ENCODE results near the gene NALF2. TPM values are rescaled to one million over a fixed set of nuclear protein-coding genes. Genes with fewer than 3 reads are reported as not detected.

NALF2 gene
- total and polyA plus RNA-seq, 2 donors, result under 0.01 to 0.14 TPM

DNA sequence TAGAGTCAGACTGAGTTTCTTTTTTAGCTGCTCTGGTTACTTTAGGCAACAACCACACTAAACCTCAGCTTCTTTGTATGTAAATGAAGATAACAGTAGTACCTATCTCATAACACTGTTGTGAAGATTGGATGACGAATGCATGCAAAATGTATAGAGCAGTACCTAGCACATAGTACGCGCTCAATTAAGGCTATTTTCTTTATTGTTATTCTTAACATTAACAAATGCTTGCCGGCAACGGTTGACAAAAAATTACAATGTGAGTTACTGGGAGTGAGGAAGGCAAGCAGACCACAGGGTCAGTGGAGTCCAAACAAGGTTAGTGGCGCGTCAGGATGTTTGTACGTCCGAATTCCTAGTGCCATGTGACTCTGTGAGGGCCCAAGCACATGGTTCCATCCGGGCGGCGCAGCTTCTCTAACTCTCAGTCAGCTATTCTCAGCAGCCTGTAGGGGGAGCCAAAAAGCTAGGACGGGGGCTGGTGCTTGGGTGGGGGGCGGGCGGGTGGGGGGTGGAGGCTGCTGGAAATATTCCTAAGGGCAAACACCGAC lies 821 bp upstream of the NALF2 start:
- H3K27me3 ChIP-seq (ENCODE audit: control insufficient read depth in 2 of 2, insufficient read depth in 1 of 2, low read length in 1 of 2), result peaks cover 19 to 34% of the 10 kb centered on the region in 2 donors
- no peak overlapping the region for H3K27ac ChIP-seq (ENCODE audit: low read depth in 1 of 2, low read length in 1 of 2)
- H3K4me3 ChIP-seq (ENCODE audit: low read length in 2 of 2), result no peak overlapping the region
- H3K36me3 ChIP-seq (ENCODE audit: control insufficient read depth in 2 of 2, insufficient read depth in 2 of 2, low read length in 1 of 2), result no peaks in the 10 kb centered on the region
- WGBS, result 26% methylated on average over 16 of the region's 16 CpGs
- no peaks in the 10 kb centered on the region for H3K4me1 ChIP-seq (ENCODE audit: control insufficient read depth in 2 of 2, insufficient read depth in 2 of 2, low read length in 2 of 2)
- H3K9me3 ChIP-seq (ENCODE audit: control insufficient read depth in 2 of 2, insufficient read depth in 1 of 2, low read length in 1 of 2), result no peaks in the 10 kb centered on the region
- no peak for DNase-seq (ENCODE audit: low read depth in 6 of 9, low spot score in 9 of 9)

DNA sequence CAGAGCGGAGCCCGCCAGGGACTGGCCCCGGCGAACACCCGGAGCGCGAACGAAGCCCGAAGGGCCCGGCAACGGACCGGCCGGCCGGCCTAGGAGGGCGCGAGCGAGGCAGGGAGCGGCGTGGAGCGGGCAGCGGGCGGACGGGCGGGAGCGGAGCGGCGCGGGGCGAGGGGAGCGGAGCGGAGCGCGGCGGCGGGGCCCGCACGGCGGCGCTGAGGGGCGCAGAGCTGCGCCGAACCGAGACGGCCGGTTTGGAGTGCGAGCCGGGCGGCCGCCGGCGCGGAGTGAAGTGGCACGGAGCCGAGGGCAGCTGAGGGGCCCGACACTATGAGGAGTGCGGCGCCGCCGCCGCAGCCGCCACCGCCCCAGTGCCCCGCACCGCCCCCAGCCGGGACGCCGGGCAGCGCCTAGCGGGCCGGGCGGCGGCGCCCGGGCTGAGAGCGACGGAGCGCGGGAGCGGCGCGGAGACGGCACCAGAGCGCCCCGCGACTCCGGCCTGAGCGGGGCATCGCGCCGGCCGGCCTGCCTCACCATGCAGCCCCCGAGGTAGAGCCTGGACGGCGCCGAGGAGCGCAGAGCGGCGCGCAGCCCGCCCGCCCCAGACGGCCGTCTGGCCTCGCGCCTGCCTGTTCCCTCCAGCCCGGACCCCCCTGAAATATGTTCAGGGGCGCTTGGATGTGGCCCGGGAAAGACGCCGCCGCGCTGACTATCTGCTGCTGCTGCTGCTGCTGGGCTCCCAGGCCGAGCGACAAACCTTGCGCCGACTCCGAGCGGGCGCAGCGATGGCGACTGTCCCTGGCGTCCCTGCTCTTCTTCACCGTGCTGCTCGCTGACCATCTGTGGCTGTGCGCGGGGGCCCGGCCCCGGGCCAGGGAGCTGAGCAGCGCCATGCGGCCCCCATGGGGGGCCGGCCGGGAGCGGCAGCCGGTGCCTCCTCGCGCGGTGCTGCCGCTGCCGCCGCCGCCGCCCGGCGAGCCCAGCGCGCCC lies 793 bp downstream of the NALF2 start:
- Histone ChIP-seq H3K4me3 (ENCODE audit: low read length in 2 of 2) (peak overlapping the region in 1 of 2 donors; percentile 15), H3K4me1 (ENCODE audit: control insufficient read depth in 2 of 2, insufficient read depth in 2 of 2, low read length in 2 of 2) (no peaks in the 10 kb centered on the region), H3K36me3 (ENCODE audit: control insufficient read depth in 2 of 2, insufficient read depth in 2 of 2, low read length in 1 of 2) (no peaks in the 10 kb centered on the region), H3K27me3 (ENCODE audit: control insufficient read depth in 2 of 2, insufficient read depth in 1 of 2, low read length in 1 of 2) (peaks cover 19 to 38% of the 10 kb centered on the region in 2 donors), H3K27ac (ENCODE audit: low read depth in 1 of 2, low read length in 1 of 2) (no peak overlapping the region), H3K9me3 (ENCODE audit: control insufficient read depth in 2 of 2, insufficient read depth in 1 of 2, low read length in 1 of 2) (no peaks in the 10 kb centered on the region)
- no peak for DNase-seq (ENCODE audit: low read depth in 6 of 9, low spot score in 9 of 9)
- under 1% methylated on average over 140 of the region's 146 CpGs for WGBS

DNA sequence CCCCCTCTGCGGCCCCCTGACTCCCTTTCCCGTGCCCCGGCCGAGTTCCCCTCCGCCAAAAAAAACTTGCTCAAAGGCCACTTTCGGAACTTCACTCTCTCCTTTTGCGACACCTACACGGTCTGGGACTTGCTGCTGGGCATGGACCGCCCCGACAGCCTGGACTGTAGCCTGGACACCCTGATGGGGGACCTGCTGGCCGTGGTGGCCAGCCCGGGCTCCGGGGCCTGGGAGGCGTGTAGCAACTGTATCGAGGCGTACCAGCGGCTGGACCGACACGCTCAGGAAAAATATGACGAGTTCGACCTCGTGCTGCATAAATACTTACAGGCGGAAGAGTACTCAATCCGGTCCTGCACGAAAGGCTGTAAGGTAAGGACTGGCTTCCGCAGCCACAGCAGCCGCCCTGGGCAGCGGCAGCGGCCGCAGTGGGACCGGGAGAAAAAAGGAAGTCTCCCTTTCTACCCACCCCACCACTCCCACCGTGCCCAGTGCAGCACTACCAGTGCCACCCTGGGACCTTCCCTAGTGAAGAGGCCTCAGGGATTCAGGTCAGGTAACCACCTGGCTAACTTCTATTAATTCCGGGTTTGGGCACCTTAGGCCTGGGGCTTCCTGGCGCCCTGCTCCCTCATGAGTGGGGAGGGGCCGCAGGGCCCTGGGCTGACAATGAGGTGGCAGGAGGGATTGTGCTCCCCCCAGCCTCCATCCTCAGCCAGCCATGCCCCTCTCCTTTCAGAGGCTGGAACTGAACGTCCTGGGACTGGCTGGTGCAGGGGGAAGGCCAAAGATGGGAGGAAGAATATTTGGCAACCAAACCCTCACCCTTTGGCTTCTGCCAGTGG lies 1.9 kb downstream of the NALF2 start:
- no peak for DNase-seq (ENCODE audit: low read depth in 6 of 9, low spot score in 9 of 9)
- H3K9me3 ChIP-seq (ENCODE audit: control insufficient read depth in 2 of 2, insufficient read depth in 1 of 2, low read length in 1 of 2), result no peaks in the 10 kb centered on the region
- 6% methylated on average over 36 of the region's 36 CpGs for WGBS
- H3K27me3 ChIP-seq (ENCODE audit: control insufficient read depth in 2 of 2, insufficient read depth in 1 of 2, low read length in 1 of 2), result peaks cover 19 to 38% of the 10 kb centered on the region in 2 donors
- H3K36me3 ChIP-seq (ENCODE audit: control insufficient read depth in 2 of 2, insufficient read depth in 2 of 2, low read length in 1 of 2), result no peaks in the 10 kb centered on the region
- H3K27ac ChIP-seq (ENCODE audit: low read depth in 1 of 2, low read length in 1 of 2), result no peak overlapping the region
- H3K4me1 ChIP-seq (ENCODE audit: control insufficient read depth in 2 of 2, insufficient read depth in 2 of 2, low read length in 2 of 2), result no peaks in the 10 kb centered on the region
- H3K4me3 ChIP-seq (ENCODE audit: low read length in 2 of 2), result no peak overlapping the region

DNA sequence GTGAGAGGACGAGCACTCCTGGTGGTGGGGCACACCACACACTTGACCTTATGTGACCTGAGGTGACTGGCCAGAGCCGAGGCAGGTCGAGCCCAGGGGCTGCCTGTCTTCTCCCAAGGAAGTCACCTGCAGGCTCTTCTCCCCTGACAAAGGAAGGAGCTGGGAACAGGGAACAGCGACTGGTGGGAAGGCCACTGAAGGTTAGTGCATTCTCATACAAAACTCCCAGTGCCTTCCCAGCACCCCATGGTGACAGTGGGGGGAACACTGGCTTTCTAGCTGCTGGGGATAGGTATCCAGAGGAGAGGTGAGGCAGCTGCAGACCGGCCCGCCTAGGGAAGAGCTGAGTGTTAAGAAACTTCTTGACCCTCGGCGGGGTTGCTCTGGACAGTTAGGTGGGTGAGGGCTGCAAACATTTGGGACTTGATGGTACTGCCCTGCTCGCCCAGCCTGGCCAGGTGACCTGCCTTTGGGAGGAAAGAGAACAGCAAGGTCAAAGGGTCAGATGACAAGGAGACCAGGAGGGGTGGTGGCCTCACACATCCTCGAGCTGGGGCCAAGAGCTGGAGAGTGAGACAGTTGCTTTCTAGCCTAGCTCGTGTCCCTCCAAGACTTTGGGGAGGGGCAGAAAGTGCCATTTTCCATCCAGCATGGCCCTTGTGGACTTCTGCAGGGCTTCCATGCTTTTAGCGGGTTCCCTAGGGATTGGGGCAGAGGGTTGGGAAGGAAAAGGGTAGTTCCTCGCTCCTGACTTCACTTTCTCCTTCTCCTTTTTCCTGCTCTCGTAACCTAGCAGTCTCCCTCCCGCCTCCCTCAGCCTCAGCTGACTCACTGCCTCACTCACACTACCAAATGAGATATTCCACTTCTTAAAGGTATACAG lies 2.7 kb downstream of the NALF2 start:
- Histone ChIP-seq H3K36me3 (ENCODE audit: control insufficient read depth in 2 of 2, insufficient read depth in 2 of 2, low read length in 1 of 2) (no peaks in the 10 kb centered on the region), H3K4me1 (ENCODE audit: control insufficient read depth in 2 of 2, insufficient read depth in 2 of 2, low read length in 2 of 2) (no peaks in the 10 kb centered on the region), H3K27me3 (ENCODE audit: control insufficient read depth in 2 of 2, insufficient read depth in 1 of 2, low read length in 1 of 2) (peaks cover 19 to 38% of the 10 kb centered on the region in 2 donors), H3K27ac (ENCODE audit: low read depth in 1 of 2, low read length in 1 of 2) (no peak overlapping the region), H3K9me3 (ENCODE audit: control insufficient read depth in 2 of 2, insufficient read depth in 1 of 2, low read length in 1 of 2) (no peaks in the 10 kb centered on the region), H3K4me3 (ENCODE audit: low read length in 2 of 2) (no peak overlapping the region)
- 73% methylated on average over 15 of the region's 15 CpGs for WGBS
- no peak for DNase-seq (ENCODE audit: low read depth in 6 of 9, low spot score in 9 of 9)

DNA sequence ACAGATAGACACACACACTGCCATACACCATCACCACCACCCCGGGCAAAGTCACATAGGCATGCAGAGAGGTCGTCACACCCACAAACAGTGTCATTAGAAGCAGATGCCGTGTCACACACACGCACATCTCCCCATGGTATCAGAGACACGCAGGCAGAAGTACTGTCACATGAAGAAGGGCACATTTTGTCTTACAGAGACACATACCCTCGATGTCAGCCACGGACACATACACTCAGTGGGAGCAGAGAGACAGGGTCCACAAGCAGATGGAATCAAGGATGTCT lies 3.3 kb downstream of the NALF2 start:
- Histone ChIP-seq H3K27ac (ENCODE audit: low read depth in 1 of 2, low read length in 1 of 2) (no peak overlapping the region), H3K4me3 (ENCODE audit: low read length in 2 of 2) (no peak overlapping the region), H3K4me1 (ENCODE audit: control insufficient read depth in 2 of 2, insufficient read depth in 2 of 2, low read length in 2 of 2) (no peaks in the 10 kb centered on the region), H3K27me3 (ENCODE audit: control insufficient read depth in 2 of 2, insufficient read depth in 1 of 2, low read length in 1 of 2) (peaks cover 19 to 38% of the 10 kb centered on the region in 2 donors), H3K36me3 (ENCODE audit: control insufficient read depth in 2 of 2, insufficient read depth in 2 of 2, low read length in 1 of 2) (no peaks in the 10 kb centered on the region), H3K9me3 (ENCODE audit: control insufficient read depth in 2 of 2, insufficient read depth in 1 of 2, low read length in 1 of 2) (no peaks in the 10 kb centered on the region)
- no peak for DNase-seq (ENCODE audit: low read depth in 6 of 9, low spot score in 9 of 9)
- 79% methylated on average over 7 of the region's 7 CpGs for WGBS

DNA sequence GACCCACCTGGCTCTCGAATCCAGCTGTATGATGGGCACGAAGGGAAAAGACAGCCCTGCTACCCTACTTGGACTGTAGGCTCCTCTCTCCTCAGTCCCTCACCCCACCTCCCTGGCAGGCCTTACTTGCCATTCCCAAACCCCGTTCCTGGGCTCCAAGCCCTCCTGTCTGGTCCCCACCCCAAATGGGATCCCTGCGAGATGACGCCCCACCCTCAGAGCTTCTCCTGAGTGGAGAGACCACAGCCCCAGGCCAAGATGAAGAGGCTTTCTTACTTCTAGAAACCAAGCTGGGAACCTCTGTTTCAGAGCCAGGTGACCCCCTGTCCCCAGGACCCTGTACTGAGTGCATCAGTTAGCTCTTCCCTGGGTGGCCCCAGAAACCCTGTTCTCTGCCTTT lies 4.5 kb downstream of the NALF2 start:
- no peaks in the 10 kb centered on the region for H3K4me1 ChIP-seq (ENCODE audit: control insufficient read depth in 2 of 2, insufficient read depth in 2 of 2, low read length in 2 of 2)
- no peaks in the 10 kb centered on the region for H3K36me3 ChIP-seq (ENCODE audit: control insufficient read depth in 2 of 2, insufficient read depth in 2 of 2, low read length in 1 of 2)
- DNase-seq (ENCODE audit: low read depth in 6 of 9, low spot score in 9 of 9), result no peak
- peaks cover 19 to 35% of the 10 kb centered on the region in 2 donors for H3K27me3 ChIP-seq (ENCODE audit: control insufficient read depth in 2 of 2, insufficient read depth in 1 of 2, low read length in 1 of 2)
- no peaks in the 10 kb centered on the region for H3K9me3 ChIP-seq (ENCODE audit: control insufficient read depth in 2 of 2, insufficient read depth in 1 of 2, low read length in 1 of 2)
- 81% methylated on average over 5 of the region's 5 CpGs for WGBS
- H3K27ac ChIP-seq (ENCODE audit: low read depth in 1 of 2, low read length in 1 of 2), result no peak overlapping the region
- no peak overlapping the region for H3K4me3 ChIP-seq (ENCODE audit: low read length in 2 of 2)

DNA sequence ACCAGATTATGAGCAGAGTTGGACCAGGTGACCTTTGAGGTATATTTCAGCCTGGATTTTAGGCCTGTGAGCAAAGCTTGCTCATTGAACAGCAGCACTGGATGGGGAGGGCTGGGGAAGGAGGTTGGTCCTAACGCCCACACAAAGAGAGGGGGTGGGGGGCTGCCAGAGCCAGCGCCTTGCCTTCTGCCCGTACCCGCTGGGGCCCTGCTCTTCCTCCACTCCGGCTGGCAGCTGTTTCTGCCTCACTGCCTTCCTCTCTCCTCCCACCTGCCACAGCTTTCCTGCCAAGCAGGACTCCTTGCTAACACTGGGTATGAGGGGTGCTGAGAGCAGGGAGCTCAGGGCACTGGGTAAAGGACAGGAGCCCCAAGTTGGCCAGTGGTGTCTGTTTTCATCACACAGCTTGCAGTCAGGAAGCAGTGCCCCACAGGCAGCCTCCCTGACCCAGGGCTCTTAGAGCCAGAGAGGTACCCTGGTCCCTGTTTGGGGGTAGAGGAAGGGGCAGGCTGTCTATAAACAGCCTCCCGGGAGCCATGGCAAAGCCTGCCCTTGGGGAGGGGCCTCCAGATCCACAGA lies 6.1 kb downstream of the NALF2 start:
- H3K27ac ChIP-seq (ENCODE audit: low read depth in 1 of 2, low read length in 1 of 2), result no peak overlapping the region
- H3K27me3 ChIP-seq (ENCODE audit: control insufficient read depth in 2 of 2, insufficient read depth in 1 of 2, low read length in 1 of 2), result peaks cover 8 to 24% of the 10 kb centered on the region in 2 donors
- no peaks in the 10 kb centered on the region for H3K4me1 ChIP-seq (ENCODE audit: control insufficient read depth in 2 of 2, insufficient read depth in 2 of 2, low read length in 2 of 2)
- H3K9me3 ChIP-seq (ENCODE audit: control insufficient read depth in 2 of 2, insufficient read depth in 1 of 2, low read length in 1 of 2), result no peaks in the 10 kb centered on the region
- H3K36me3 ChIP-seq (ENCODE audit: control insufficient read depth in 2 of 2, insufficient read depth in 2 of 2, low read length in 1 of 2), result no peaks in the 10 kb centered on the region
- 29% methylated on average over 6 of the region's 6 CpGs for WGBS
- no peak overlapping the region for H3K4me3 ChIP-seq (ENCODE audit: low read length in 2 of 2)
- DNase-seq (ENCODE audit: low read depth in 6 of 9, low spot score in 9 of 9), result no peak

DNA sequence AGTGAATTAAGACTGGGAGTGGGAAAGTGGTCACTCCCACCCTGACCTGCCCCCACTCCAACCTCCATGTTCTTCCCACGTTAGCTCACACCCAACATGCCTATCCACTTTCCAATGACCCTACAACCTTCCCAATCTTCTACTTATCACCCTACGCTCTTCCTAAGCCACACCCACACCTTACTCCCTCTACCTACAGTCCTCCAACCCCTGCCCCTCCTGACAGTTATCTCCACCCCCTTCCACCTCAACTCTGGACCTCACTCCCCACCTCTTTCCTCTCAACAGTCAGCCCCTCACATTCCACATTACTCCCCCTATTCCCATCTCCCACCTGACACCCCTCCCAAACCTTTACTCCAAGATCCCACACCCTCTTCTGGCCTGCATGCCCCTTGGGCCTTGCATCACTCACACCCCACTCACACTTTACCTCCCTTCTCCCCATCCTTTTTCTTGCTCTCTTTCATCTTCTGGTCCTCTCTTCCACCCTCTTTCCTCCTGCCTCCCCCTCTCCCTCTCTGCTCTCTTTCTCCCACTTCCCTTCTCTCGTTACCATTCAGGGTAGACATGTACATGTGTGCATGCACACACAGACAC lies 6.9 kb downstream of the NALF2 start:
- WGBS, result 85% methylated on average over 3 of the region's 3 CpGs
- no peak for DNase-seq (ENCODE audit: low read depth in 6 of 9, low spot score in 9 of 9)
- peaks cover 4 to 17% of the 10 kb centered on the region in 2 donors for H3K27me3 ChIP-seq (ENCODE audit: control insufficient read depth in 2 of 2, insufficient read depth in 1 of 2, low read length in 1 of 2)
- H3K36me3 ChIP-seq (ENCODE audit: control insufficient read depth in 2 of 2, insufficient read depth in 2 of 2, low read length in 1 of 2), result no peaks in the 10 kb centered on the region
- H3K9me3 ChIP-seq (ENCODE audit: control insufficient read depth in 2 of 2, insufficient read depth in 1 of 2, low read length in 1 of 2), result no peaks in the 10 kb centered on the region
- H3K4me1 ChIP-seq (ENCODE audit: control insufficient read depth in 2 of 2, insufficient read depth in 2 of 2, low read length in 2 of 2), result no peaks in the 10 kb centered on the region
- no peak overlapping the region for H3K4me3 ChIP-seq (ENCODE audit: low read length in 2 of 2)
- no peak overlapping the region for H3K27ac ChIP-seq (ENCODE audit: low read depth in 1 of 2, low read length in 1 of 2)

All from thymus (tissue), 11 donors.